ENCODE results near the gene KCTD8. TPM values are rescaled to one million over a fixed set of nuclear protein-coding genes. Genes with fewer than 3 reads are reported as not detected.

KCTD8 gene
- total RNA-seq, 1 donor from 2014 or later: not detected

DNA sequence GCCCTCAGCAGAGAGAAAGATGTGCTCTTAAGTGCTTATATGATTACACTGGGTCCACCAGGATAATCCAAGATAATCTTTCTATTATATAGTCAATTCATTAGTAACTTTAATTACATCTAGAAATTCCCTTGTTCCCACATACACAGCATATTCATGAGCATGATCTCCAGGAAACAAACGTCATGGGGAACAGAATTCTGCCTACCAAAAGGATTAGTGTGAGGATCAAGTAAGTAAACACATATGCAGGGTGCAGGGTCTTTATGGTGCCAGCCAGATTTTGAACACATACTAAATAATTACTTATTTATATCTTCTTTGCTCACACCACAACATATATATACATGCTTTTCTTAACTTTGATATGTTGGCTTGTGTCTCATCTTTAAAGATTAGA is 169.1 kb downstream of the KCTD8 start:
- no peak for DNase-seq (ENCODE audit: extremely low spot score in 2 of 2)
- intact Hi-C loops (cut with DNase I): no loop called here
- H3K27me3 ChIP-seq: no peaks in the 10 kb centered on the region
- no peaks in the 10 kb centered on the region for H3K4me1 ChIP-seq
- no peak overlapping the region for H3K4me3 ChIP-seq
- H3K36me3 ChIP-seq: no peaks in the 10 kb centered on the region
- TF ChIP-seq POLR2AphosphoS5 (IDR thresholded peaks at IDR 0.05; ENCODE audit: insufficient read depth in 1 of 2, low read depth in 1 of 2): no peak
- H3K9me3 ChIP-seq: no peaks in the 10 kb centered on the region
- no peak overlapping the region for H3K27ac ChIP-seq

DNA sequence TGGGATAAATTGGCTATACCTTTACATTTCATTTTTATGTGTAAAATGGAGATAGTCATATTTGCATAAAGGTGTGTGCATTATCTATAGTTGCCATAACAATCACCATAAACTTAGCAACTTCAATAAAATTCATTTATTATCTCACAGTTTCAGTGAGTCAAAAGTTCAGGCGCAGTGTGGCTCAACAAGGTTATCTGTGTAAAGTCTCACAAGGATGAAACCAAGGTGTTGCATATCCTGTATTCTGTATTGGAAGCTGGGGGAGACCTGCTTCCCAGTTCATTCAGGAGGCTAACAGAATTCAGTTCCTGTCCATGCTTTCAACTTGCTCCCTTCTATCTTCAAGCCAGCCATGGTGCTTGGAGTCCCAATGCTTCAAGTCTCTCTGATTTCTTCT is 169.5 kb downstream of the KCTD8 start:
- H3K4me3 ChIP-seq: no peak overlapping the region
- no peaks in the 10 kb centered on the region for H3K27me3 ChIP-seq
- no peak for DNase-seq (ENCODE audit: extremely low spot score in 2 of 2)
- intact Hi-C loops (cut with DNase I): no loop called here
- TF ChIP-seq, protein P1, sequence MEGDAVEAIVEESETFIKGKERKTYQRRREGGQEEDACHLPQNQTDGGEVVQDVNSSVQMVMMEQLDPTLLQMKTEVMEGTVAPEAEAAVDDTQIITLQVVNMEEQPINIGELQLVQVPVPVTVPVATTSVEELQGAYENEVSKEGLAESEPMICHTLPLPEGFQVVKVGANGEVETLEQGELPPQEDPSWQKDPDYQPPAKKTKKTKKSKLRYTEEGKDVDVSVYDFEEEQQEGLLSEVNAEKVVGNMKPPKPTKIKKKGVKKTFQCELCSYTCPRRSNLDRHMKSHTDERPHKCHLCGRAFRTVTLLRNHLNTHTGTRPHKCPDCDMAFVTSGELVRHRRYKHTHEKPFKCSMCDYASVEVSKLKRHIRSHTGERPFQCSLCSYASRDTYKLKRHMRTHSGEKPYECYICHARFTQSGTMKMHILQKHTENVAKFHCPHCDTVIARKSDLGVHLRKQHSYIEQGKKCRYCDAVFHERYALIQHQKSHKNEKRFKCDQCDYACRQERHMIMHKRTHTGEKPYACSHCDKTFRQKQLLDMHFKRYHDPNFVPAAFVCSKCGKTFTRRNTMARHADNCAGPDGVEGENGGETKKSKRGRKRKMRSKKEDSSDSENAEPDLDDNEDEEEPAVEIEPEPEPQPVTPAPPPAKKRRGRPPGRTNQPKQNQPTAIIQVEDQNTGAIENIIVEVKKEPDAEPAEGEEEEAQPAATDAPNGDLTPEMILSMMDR (IDR thresholded peaks at IDR 0.05): no peak
- TF ChIP-seq POLR2A (IDR thresholded peaks at IDR 0.05): no peak
- TF ChIP-seq POLR2AphosphoS5 (IDR thresholded peaks at IDR 0.05; ENCODE audit: insufficient read depth in 1 of 2, low read depth in 1 of 2): no peak
- H3K4me1 ChIP-seq: no peaks in the 10 kb centered on the region
- no peaks in the 10 kb centered on the region for H3K36me3 ChIP-seq
- no peaks in the 10 kb centered on the region for H3K9me3 ChIP-seq
- no peak overlapping the region for H3K27ac ChIP-seq

DNA sequence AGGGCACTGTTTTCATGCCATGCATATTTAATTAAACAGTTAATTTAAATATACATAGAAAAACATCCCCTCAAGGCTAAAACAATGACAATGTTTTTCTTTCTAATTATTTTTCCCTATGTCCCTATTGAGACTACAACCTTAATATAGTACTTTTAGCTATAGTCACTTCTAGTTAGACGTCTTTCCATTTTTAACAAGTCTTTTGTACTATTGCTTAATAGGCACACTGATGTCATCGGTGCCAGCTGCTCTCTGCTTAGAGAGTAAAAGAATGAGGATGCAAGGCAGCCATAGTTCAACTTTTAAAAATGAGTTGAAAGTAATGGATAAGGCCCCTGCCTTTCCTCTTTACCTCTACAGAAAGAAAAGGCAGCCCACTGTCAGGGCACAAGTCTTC is 191.1 kb downstream of the KCTD8 start:
- intact Hi-C loops (cut with DNase I): no loop called here

DNA sequence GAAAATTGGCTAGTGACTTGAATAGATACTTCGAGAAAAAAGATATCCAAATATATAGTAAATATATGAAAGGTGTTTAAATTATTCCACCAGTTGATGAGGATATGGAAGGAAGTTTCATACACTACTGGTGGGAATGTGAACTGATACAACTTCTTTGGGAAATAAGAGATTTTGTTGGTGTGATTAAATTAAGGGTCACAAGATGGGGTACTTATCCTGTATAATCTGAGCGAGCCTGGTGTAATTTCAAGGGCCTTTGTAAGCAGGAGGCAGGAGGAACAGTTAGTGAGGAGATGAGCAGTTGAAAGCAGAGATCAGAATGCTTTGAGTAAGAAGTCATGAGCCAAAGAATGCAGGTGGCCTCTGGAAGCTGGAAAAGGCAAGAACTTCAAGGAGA is 192.2 kb downstream of the KCTD8 start:
- no peak overlapping the region for H3K4me3 ChIP-seq

More for the DNA sequence above, 191.1 kb downstream of the KCTD8 start:
- DNase-seq (ENCODE audit: extremely low spot score in 2 of 2): no peak
- Histone ChIP-seq H3K27ac (no peak overlapping the region), H3K4me1 (no peaks in the 10 kb centered on the region), H3K4me3 (no peak overlapping the region), H3K9me3 (no peaks in the 10 kb centered on the region), H3K27me3 (no peaks in the 10 kb centered on the region), H3K36me3 (no peaks in the 10 kb centered on the region)
- TF ChIP-seq POLR2AphosphoS5 (IDR thresholded peaks at IDR 0.05; ENCODE audit: insufficient read depth in 1 of 2, low read depth in 1 of 2) (no peak), POLR2A (IDR thresholded peaks at IDR 0.05) (no peak)
- TF ChIP-seq, protein P1 (IDR thresholded peaks at IDR 0.05): no peak

DNA sequence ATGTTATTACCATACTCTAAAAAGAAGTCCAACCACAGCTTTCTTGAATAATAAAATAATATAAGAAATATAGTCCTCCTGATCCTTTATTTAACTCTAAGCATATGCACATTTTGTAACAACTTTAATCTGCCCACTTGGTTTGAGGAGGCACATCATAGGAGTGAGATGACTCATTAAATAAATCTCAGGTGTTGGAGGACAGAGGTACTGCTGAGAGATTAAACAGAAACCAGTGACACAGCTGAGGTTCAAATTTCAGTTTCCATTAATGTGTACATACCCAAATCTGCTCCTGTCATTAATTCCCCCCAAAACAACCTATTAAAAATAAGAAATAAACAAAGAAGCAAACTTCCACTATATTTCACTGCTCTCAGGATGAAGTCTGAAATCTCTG is 211.0 kb downstream of the KCTD8 start:
- Histone ChIP-seq H3K27ac (no peak overlapping the region), H3K4me3 (no peak overlapping the region), H3K36me3 (no peaks in the 10 kb centered on the region), H3K27me3 (no peaks in the 10 kb centered on the region), H3K9me3 (no peaks in the 10 kb centered on the region), H3K4me1 (no peaks in the 10 kb centered on the region)
- TF ChIP-seq POLR2A (IDR thresholded peaks at IDR 0.05): no peak
- no peak for TF ChIP-seq POLR2AphosphoS5 (IDR thresholded peaks at IDR 0.05; ENCODE audit: insufficient read depth in 1 of 2, low read depth in 1 of 2)
- TF ChIP-seq, protein P1 (IDR thresholded peaks at IDR 0.05): no peak
- no peak for DNase-seq (ENCODE audit: extremely low spot score in 2 of 2)
- intact Hi-C loops (cut with DNase I): no loop called here

More for the DNA sequence above, 192.2 kb downstream of the KCTD8 start:
- TF ChIP-seq, protein P1 (IDR thresholded peaks at IDR 0.05): no peak
- TF ChIP-seq POLR2A (IDR thresholded peaks at IDR 0.05) (no peak), POLR2AphosphoS5 (IDR thresholded peaks at IDR 0.05; ENCODE audit: insufficient read depth in 1 of 2, low read depth in 1 of 2) (no peak)
- Histone ChIP-seq H3K9me3 (no peaks in the 10 kb centered on the region), H3K27ac (no peak overlapping the region), H3K36me3 (no peaks in the 10 kb centered on the region), H3K27me3 (no peaks in the 10 kb centered on the region), H3K4me1 (no peaks in the 10 kb centered on the region)
- DNase-seq (ENCODE audit: extremely low spot score in 2 of 2): no peak
- intact Hi-C loops (cut with DNase I): no loop called here
